Ascending aorta (tissue), 2 donors: Measurements from ENCODE around the gene TMEM132C. TPM values are rescaled to one million over a fixed set of nuclear protein-coding genes. Genes with fewer than 3 reads are reported as not detected.

Source experiments
- DNase-seq, 2 donors: peaks; one replicate each; pipeline ENCODE4 v3.0.0-alpha.2; 2019; ENCODE audit warnings: low spot score in 2 of 2
- H3K27ac ChIP-seq, 2 donors: fragments of 200-600 bp; sonication (generic); one replicate each; pipeline ENCODE4 v1.5.1; 2016 to 2017; ENCODE audit warnings: mild to moderate bottlenecking in 1 of 2
- H3K27me3 ChIP-seq: fragments of 200-600 bp; sonication (generic); one replicate; pipeline ENCODE4 v1.5.1; 2017
- H3K36me3 ChIP-seq, 2 donors: fragments of 200-600 bp; sonication (generic); one replicate each; pipeline ENCODE4 v1.5.1; 2016
- H3K4me1 ChIP-seq, 2 donors: fragments of 200-600 bp; sonication (generic); one replicate each; pipeline ENCODE4 v1.5.1; 2016 to 2017; ENCODE audit warnings: mild to moderate bottlenecking in 1 of 2
- H3K4me3 ChIP-seq, 2 donors: fragments of 200-600 bp; sonication (generic); one replicate each; pipeline ENCODE4 v1.5.1; 2016 to 2017; ENCODE audit warnings: mild to moderate bottlenecking in 1 of 2
- H3K9me3 ChIP-seq, 2 donors: fragments of 200-600 bp; sonication (generic); one replicate each; pipeline ENCODE4 v1.5.1; 2016
- intact Hi-C: fragments of 100-400 bp; cut with DNase I; formaldehyde crosslinking; loops from one replicate; pipeline ENCODE4 v1.15.1; 2023
- total RNA-seq: library from RNA; depleted of rRNA; stranded (reverse); fragments of >200 nt; gene quantifications from one replicate; pipeline ENCODE4 v1.1.0, GENCODE V29; 2016
- TF ChIP-seq, protein P1 (sequence below), 3 experiments: fragments of 200-600 bp in 2 of 3; fragments of 450-650 bp in 1 of 3; sonication (generic) in 2 of 3; IDR thresholded peaks; one replicate each; pipeline ENCODE4 v1.5.1; 2016 to 2019; ENCODE audit warnings: antibody characterized with exemption in 3 of 3, mild to moderate bottlenecking in 1 of 3, moderate library complexity in 1 of 3

TMEM132C gene
- total RNA-seq, 1 donor from 2014 or later = 0.96 TPM

GRCh38 chr12:128267651-128268378 is 845 bp downstream of the TMEM132C start:
- Histone ChIP-seq H3K4me1 (no peaks in the 10 kb centered on the region), H3K27me3 (no peaks in the 10 kb centered on the region), H3K27ac (no peak overlapping the region), H3K4me3 (peak overlapping the region; percentile 17 to 38), H3K9me3 (no peaks in the 10 kb centered on the region), H3K36me3 (no peaks in the 10 kb centered on the region)
- intact Hi-C loops = no loop called here
- TF ChIP-seq, protein P1, sequence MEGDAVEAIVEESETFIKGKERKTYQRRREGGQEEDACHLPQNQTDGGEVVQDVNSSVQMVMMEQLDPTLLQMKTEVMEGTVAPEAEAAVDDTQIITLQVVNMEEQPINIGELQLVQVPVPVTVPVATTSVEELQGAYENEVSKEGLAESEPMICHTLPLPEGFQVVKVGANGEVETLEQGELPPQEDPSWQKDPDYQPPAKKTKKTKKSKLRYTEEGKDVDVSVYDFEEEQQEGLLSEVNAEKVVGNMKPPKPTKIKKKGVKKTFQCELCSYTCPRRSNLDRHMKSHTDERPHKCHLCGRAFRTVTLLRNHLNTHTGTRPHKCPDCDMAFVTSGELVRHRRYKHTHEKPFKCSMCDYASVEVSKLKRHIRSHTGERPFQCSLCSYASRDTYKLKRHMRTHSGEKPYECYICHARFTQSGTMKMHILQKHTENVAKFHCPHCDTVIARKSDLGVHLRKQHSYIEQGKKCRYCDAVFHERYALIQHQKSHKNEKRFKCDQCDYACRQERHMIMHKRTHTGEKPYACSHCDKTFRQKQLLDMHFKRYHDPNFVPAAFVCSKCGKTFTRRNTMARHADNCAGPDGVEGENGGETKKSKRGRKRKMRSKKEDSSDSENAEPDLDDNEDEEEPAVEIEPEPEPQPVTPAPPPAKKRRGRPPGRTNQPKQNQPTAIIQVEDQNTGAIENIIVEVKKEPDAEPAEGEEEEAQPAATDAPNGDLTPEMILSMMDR (IDR thresholded peaks at IDR 0.05) = no peak
- no peak for DNase-seq

DNA sequence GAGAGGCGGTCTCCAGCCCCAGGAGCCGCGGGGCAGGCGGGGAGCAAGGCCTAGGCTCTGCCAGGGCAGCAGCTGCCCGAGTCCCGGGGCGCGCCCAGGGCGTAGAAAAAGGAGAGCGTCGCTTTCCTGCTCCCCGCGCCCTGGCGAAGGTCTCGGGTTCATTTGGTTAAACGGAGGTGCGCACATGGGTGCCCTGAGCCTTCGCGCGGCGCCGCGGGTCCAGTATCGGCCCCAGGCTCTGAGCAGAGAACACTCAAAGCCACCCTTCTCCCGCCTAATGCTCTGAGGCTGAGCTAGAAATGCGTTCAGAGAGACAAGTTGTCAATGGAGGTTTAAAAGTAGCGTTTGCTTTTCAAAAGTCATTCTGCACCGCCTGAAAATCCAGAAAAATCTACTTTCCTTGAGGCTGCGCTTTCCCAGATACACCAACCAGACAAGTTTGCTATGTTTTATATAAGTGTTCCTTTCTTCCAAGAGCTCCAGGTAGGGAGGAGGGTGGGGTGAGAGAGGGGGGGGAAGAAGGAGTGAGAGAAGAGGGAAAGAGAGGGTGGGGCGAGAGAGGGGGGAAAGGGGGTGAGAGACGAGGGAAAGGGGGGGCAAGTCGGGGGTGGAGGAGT is 1.5 kb downstream of the TMEM132C start:
- intact Hi-C loops = no loop called here
- TF ChIP-seq, protein P1 (IDR thresholded peaks at IDR 0.05) = no peak
- Histone ChIP-seq H3K9me3 (peaks cover 0 to 1% of the 10 kb centered on the region in 2 donors), H3K27ac (no peak overlapping the region), H3K36me3 (no peaks in the 10 kb centered on the region), H3K27me3 (no peaks in the 10 kb centered on the region), H3K4me1 (no peaks in the 10 kb centered on the region), H3K4me3 (peak overlapping the region in 1 of 2 donors; percentile 26)
- no peak for DNase-seq

GRCh38 chr12:128269181-128269591 is 2.2 kb downstream of the TMEM132C start:
- H3K27me3 ChIP-seq = no peaks in the 10 kb centered on the region
- no peak overlapping the region for H3K4me3 ChIP-seq
- intact Hi-C loops = no loop called here
- H3K36me3 ChIP-seq = no peaks in the 10 kb centered on the region
- DNase-seq = no peak
- H3K4me1 ChIP-seq = no peaks in the 10 kb centered on the region
- no peak overlapping the region for H3K27ac ChIP-seq
- H3K9me3 ChIP-seq = peaks cover 0 to 8% of the 10 kb centered on the region in 2 donors
- TF ChIP-seq, protein P1 (IDR thresholded peaks at IDR 0.05) = no peak

GRCh38 chr12:128276471-128276870 is 9.5 kb downstream of the TMEM132C start:
- Histone ChIP-seq H3K4me1 (no peaks in the 10 kb centered on the region), H3K27ac (no peak overlapping the region), H3K27me3 (no peaks in the 10 kb centered on the region), H3K36me3 (no peaks in the 10 kb centered on the region), H3K4me3 (no peak overlapping the region), H3K9me3 (peaks cover 0 to 11% of the 10 kb centered on the region in 2 donors)
- no peak for DNase-seq
- intact Hi-C loops = no loop called here
- TF ChIP-seq, protein P1 (IDR thresholded peaks at IDR 0.05) = no peak

- DNase-seq = no peak
- Histone ChIP-seq H3K4me3 (no peak overlapping the region), H3K27ac (no peak overlapping the region), H3K36me3 (no peaks in the 10 kb centered on the region), H3K4me1 (no peaks in the 10 kb centered on the region), H3K9me3 (no peaks in the 10 kb centered on the region), H3K27me3 (no peaks in the 10 kb centered on the region)
- TF ChIP-seq, protein P1 (IDR thresholded peaks at IDR 0.05) = no peak
- intact Hi-C loops = no loop called here
Measured at GRCh38 chr12:128286970-128287369, 20.0 kb downstream of the TMEM132C start.
